ENCODE results near the gene SLC25A48.

GRCh38 chr5:135829681-135830383, 4.6 kb upstream of the SLC25A48 start:
- TF ChIP-seq CTCF (optimal IDR thresholded peaks at IDR 0.05 in 1 of 3, IDR thresholded peaks at IDR 0.05 in 1 of 3, conservative IDR thresholded peaks at IDR 0.05 in 1 of 3; ENCODE audit: extremely low read depth in 1 of 3, insufficient read depth in 2 of 3, low read length in 3 of 3) (peak in 2 of 3 experiments; percentile 85 to 90), EZH2 (IDR thresholded peaks at IDR 0.05; ENCODE audit: low read length) (no peak)

All from keratinocyte (primary cell).